ENCODE measurements around the gene EIF5B. TPM values are rescaled to one million over a fixed set of nuclear protein-coding genes. Genes with fewer than 3 reads are reported as not detected.
"Not testable (repeated sequence)": the region's sequence is repeated elsewhere in the genome, so short reads cannot be mapped to it uniquely, and the experiment has no call there.

Gene EIF5B
- total RNA-seq, 4 donors from 2014 or later = 33.0 to 71.3 (median 50.7) TPM

DNA sequence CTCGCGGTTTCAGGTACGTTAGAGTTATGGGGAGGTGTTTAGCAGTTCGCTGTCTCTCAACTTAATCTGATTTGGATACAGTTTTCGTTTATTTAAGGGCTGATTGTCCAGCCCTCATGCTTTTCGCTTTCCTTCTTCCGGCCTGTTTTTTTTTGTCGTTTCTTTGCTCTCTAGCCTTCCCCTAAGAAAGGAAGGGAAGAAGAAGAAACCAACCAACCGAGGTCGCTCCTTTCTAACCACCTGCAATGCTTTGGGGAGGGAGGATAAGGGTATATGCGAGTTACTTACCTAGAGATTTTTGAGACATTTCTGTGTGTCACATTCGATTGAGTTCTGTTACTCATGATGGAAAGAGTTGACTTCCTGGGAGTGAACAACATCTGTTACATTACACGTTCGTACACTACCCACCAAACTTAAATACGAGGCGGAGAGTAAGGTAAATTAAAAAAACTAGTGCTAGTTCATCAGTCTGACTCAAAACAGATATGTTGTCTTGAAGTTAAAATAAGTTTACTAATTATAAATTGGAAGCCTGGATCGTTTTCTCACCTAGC, 918 bp downstream of the EIF5B start:
- Histone ChIP-seq H3K27me3 (no peaks in the 10 kb centered on the region), H3K36me3 (peaks cover 0 to 1% of the 10 kb centered on the region in 2 donors), H3K9me3 (no peaks in the 10 kb centered on the region), H3K27ac (peak overlapping the region; percentile 94 to 98 (median 97)), H3K4me3 (peak overlapping the region; percentile 87 to 98 (median 92)), H3K4me1 (peaks cover 35 to 38% of the 10 kb centered on the region in 2 donors)
- TF ChIP-seq, protein P1, sequence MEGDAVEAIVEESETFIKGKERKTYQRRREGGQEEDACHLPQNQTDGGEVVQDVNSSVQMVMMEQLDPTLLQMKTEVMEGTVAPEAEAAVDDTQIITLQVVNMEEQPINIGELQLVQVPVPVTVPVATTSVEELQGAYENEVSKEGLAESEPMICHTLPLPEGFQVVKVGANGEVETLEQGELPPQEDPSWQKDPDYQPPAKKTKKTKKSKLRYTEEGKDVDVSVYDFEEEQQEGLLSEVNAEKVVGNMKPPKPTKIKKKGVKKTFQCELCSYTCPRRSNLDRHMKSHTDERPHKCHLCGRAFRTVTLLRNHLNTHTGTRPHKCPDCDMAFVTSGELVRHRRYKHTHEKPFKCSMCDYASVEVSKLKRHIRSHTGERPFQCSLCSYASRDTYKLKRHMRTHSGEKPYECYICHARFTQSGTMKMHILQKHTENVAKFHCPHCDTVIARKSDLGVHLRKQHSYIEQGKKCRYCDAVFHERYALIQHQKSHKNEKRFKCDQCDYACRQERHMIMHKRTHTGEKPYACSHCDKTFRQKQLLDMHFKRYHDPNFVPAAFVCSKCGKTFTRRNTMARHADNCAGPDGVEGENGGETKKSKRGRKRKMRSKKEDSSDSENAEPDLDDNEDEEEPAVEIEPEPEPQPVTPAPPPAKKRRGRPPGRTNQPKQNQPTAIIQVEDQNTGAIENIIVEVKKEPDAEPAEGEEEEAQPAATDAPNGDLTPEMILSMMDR (IDR thresholded peaks at IDR 0.05 in 4 of 5, conservative IDR thresholded peaks at IDR 0.05 in 1 of 5) = no peak
- no peak for TF ChIP-seq POLR2A (IDR thresholded peaks at IDR 0.05)
- intact Hi-C loops (cut with DNase I; ENCODE audit: low total_unique reads) (loop anchor here (5.0 kb wide), 1 partner anchor 49 kb away; no protein-coding TSS in a partner anchor), in situ Hi-C loops (cut with MboI; ENCODE audit: low sequenced_read_pairs in 4 of 4) (loop anchor here in 2 of 4 donors (25.0 kb wide), 2 partner anchors 149 to 151 kb away; partner anchors contain the start of genes MITD1 (in 2 of the 2), MRPL30 (in 2 of the 2) and REV1 (in 1 of the 2))
- DNase-seq (no peak), ATAC-seq (no peak)

DNA sequence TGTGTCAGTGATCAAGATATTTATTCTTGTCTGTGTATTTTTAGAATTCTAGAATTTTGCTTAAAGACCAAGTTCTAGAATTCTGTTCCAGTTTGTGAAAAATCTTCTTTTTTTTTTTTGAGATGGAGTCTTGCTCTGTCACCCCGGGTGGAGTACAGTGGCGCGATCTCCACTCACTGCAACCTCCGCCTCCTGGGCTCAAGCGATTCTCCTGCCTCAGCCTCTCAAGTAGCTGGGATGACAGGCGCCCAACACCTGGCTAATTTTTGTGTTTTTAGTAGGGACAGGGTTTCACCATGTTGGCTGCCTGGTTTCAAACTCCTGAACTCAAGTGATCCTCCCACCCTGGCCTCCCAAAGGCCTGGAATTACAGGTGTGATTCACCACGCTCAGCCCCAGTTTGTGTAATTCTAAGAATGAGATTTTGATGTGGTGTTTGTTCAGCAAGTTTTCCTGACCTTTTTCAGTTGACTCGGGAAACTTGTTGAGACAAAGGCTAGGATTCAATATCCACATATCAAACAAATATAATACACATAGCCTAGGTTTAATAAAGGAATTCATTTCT, 3.6 kb downstream of the EIF5B start:
- intact Hi-C loops (cut with DNase I; ENCODE audit: low total_unique reads) = no loop called here
- no peaks in the 10 kb centered on the region for H3K27me3 ChIP-seq
- peaks cover 20 to 27% of the 10 kb centered on the region in 2 donors for H3K4me1 ChIP-seq
- H3K4me3 ChIP-seq = no peak overlapping the region
- no peaks in the 10 kb centered on the region for H3K9me3 ChIP-seq
- DNase-seq (no peak), ATAC-seq (no peak)
- in situ Hi-C loops (cut with MboI; ENCODE audit: low sequenced_read_pairs in 4 of 4) = loop anchor here (10.0 to 25.0 kb wide), 5 partner anchors 134 to 156 kb away; partner anchors contain the start of genes MITD1 (in 4 of the 4), MRPL30 (in 4 of the 4) and REV1 (in 1 of the 4)
- H3K36me3 ChIP-seq = no peaks in the 10 kb centered on the region
- no peak overlapping the region for H3K27ac ChIP-seq
- TF ChIP-seq, protein P1 (IDR thresholded peaks at IDR 0.05 in 4 of 5, conservative IDR thresholded peaks at IDR 0.05 in 1 of 5) = no peak

DNA sequence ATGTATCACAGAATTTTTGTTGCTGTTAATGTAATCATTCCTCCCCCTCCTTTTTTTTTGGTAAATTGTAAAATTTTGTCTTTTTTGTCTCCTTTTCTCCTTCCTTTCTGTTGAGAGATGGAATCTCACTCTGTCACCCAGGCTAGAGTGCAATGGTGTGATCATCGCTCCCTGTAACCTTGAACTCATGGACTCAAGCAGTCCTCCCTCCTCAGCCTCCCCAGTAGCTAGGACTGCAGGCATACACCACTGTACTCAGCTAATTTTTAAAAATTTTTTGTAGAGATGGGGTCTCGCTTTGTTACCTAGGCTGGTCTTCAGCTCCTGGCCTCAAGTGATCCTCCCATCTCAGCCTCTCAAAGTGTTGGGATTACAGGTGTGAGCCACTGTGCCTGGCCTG, 5.3 kb downstream of the EIF5B start:
- Histone ChIP-seq H3K27ac (no peak overlapping the region), H3K4me3 (no peak overlapping the region), H3K4me1 (peaks cover 20 to 27% of the 10 kb centered on the region in 2 donors), H3K9me3 (no peaks in the 10 kb centered on the region), H3K27me3 (no peaks in the 10 kb centered on the region), H3K36me3 (no peaks in the 10 kb centered on the region)
- ATAC-seq (no peak), DNase-seq (no peak)
- TF ChIP-seq POLR2A (IDR thresholded peaks at IDR 0.05) = no peak
- TF ChIP-seq, protein P1 (IDR thresholded peaks at IDR 0.05 in 4 of 5, conservative IDR thresholded peaks at IDR 0.05 in 1 of 5) = no peak
- intact Hi-C loops (cut with DNase I; ENCODE audit: low total_unique reads) = no loop called here
- in situ Hi-C loops (cut with MboI; ENCODE audit: low sequenced_read_pairs in 4 of 4) = loop anchor here (10.0 to 25.0 kb wide), 5 partner anchors 132 to 158 kb away; partner anchors contain the start of genes MITD1 (in 4 of the 4), MRPL30 (in 4 of the 4) and REV1 (in 1 of the 4)

DNA sequence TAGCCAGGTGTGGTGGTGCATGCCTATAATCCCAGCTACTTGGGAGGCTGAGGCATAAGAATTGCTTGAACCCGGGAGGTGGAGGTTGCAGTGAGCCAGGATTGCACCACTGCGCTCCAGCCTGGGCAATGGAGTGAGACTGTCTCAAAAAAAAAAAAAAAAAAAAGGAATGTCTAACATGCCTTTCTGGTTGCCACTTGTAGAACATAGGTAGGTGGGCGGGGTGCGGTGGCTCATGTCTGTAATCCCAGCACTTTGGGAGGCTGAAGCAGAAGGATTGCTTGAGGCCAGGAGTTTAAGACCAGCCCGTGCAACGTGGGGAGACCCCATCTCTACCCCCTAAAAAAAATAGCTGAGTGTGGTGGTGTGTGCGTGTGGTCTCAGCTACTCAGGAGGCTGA, 8.3 kb downstream of the EIF5B start:
- H3K36me3 ChIP-seq; intact Hi-C loops (cut with DNase I; ENCODE audit: low total_unique reads); H3K9me3 ChIP-seq; DNase-seq; ATAC-seq; H3K27me3 ChIP-seq; H3K4me3 ChIP-seq; H3K4me1 ChIP-seq; H3K27ac ChIP-seq: not testable (repeated sequence)
- in situ Hi-C loops (cut with MboI; ENCODE audit: low sequenced_read_pairs in 4 of 4) = loop anchor here (10.0 to 25.0 kb wide), 5 partner anchors 129 to 161 kb away; partner anchors contain the start of genes MITD1 (in 4 of the 4), MRPL30 (in 4 of the 4) and REV1 (in 1 of the 4)

DNA sequence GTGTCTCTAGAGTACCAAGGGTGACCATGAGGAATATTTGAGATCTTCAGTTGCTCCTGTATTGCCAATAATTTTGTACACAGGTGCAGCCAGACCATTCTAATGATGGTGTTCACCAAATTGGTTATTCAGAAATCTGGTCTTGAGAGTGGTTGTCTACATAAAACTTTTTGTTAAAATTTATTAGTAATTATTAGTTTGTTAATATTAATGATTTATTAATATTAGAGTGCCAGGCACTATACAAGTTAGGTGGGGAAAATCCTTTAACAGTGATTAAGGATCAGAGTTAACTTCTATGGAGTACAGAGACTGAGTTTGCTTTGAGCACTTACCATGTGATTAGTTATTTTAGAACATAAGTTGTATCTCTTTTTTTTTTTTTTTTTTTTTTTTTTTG, 9.0 kb downstream of the EIF5B start:
- intact Hi-C loops (cut with DNase I; ENCODE audit: low total_unique reads) = no loop called here
- Histone ChIP-seq H3K4me1 (peaks cover 3 to 7% of the 10 kb centered on the region in 2 donors), H3K27me3 (no peaks in the 10 kb centered on the region), H3K4me3 (no peak overlapping the region), H3K27ac (no peak overlapping the region), H3K36me3 (no peaks in the 10 kb centered on the region), H3K9me3 (no peaks in the 10 kb centered on the region)
- ATAC-seq (no peak), DNase-seq (no peak)
- no peak for TF ChIP-seq POLR2A (IDR thresholded peaks at IDR 0.05)
- TF ChIP-seq, protein P1 (IDR thresholded peaks at IDR 0.05 in 4 of 5, conservative IDR thresholded peaks at IDR 0.05 in 1 of 5) = no peak
- in situ Hi-C loops (cut with MboI; ENCODE audit: low sequenced_read_pairs in 4 of 4) = loop anchor here (10.0 to 25.0 kb wide), 5 partner anchors 129 to 161 kb away; partner anchors contain the start of genes MITD1 (in 4 of the 4), MRPL30 (in 4 of the 4) and REV1 (in 1 of the 4)

Data from gastrocnemius medialis (tissue), 4 donors.